Activated naive CD4-positive, alpha-beta T cell treated with anti-CD3 and anti-CD28 coated beads for 36 hours (primary cell): ENCODE results near the gene LIPJ. TPM values are rescaled to one million over a fixed set of nuclear protein-coding genes. Genes with fewer than 3 reads are reported as not detected.

ENCODE experiments used
- CTCF ChIA-PET: fragments of 350-600 bp; sonication (Branson Sonifier 250); formaldehyde crosslinking; loops from one replicate; lab custom pipeline; 2021; ENCODE audit warnings: antibody characterized with exemption; lab: Charles Lee
- DNase-seq: peaks from one replicate; pipeline ENCODE4 v3.0.0-alpha.2; 2020
- H3K27ac Mint-ChIP-seq: one replicate; pipeline ENCODE4 v1.8.0; 2021; ENCODE audit warnings: mild to moderate bottlenecking, mixed read lengths
- H3K27me3 Mint-ChIP-seq: one replicate; pipeline ENCODE4 v1.8.0; 2021; ENCODE audit warnings: low read depth, mixed read lengths
- H3K36me3 Mint-ChIP-seq: one replicate; pipeline ENCODE4 v1.8.0; 2021; ENCODE audit warnings: low read depth, mixed read lengths
- H3K4me1 Mint-ChIP-seq: one replicate; pipeline ENCODE4 v1.8.0; 2021; ENCODE audit warnings: low read depth, mixed read lengths
- H3K4me3 Mint-ChIP-seq: one replicate; pipeline ENCODE4 v1.8.0; 2021; ENCODE audit warnings: mild to moderate bottlenecking, moderate library complexity, mixed read lengths
- H3K9me3 Mint-ChIP-seq: one replicate; pipeline ENCODE4 v1.8.0; 2021; ENCODE audit warnings: mixed read lengths
- intact Hi-C: fragments of 100-400 bp; cut with micrococcal nuclease; formaldehyde crosslinking; loops from one replicate; pipeline ENCODE4 v1.15.1; 2023
- total RNA-seq, 2 experiments: library from RNA; stranded (reverse); gene quantifications; one replicate each; pipeline ENCODE4 v1.2.3, GENCODE V29; 2021

Gene LIPJ
- total RNA-seq, 2 experiments from 2014 or later = not detected

DNA sequence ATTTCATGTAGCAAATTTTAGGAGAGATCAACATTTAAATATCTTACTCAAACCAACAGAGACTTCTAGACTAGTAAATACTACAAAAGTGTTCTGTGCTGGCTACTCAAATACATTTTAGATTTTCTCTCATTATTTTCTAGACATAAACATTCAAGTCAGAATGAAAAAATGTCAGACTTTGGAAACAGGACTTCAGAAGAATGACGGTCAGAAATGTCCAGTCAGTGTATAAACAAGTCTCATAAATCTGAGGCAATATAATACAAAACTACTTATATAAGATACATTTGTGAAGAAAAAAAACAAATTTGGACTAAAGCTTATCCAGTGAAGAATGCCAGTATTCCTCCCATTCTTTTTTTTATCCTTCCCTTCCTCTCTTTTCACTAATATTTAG, 29.3 kb upstream of the LIPJ start:
- no peak overlapping the region for H3K27ac Mint-ChIP-seq
- H3K4me3 Mint-ChIP-seq = no peak overlapping the region
- intact Hi-C loops = no loop called here

GRCh38 chr10:88557658-88558057, 28.9 kb upstream of the LIPJ start:
- Mint-ChIP-seq H3K27me3 (no peaks in the 10 kb centered on the region), H3K4me3 (no peak overlapping the region), H3K4me1 (no peaks in the 10 kb centered on the region), H3K9me3 (no peaks in the 10 kb centered on the region), H3K27ac (no peak overlapping the region), H3K36me3 (no peaks in the 10 kb centered on the region)
- DNase-seq = no peak
- CTCF ChIA-PET = interaction anchor here (0.8 kb wide), 1 partner anchor 251 kb away, joined by 3 read pairs; no protein-coding TSS in a partner anchor
- intact Hi-C loops = no loop called here

More for the DNA sequence above, 29.3 kb upstream of the LIPJ start:
- Mint-ChIP-seq H3K27me3 (no peaks in the 10 kb centered on the region), H3K9me3 (no peaks in the 10 kb centered on the region), H3K4me1 (no peaks in the 10 kb centered on the region), H3K36me3 (no peaks in the 10 kb centered on the region)
- CTCF ChIA-PET = interaction anchor here (0.6 to 0.8 kb wide), 2 partner anchors 170 to 252 kb away, joined by 3 to 4 read pairs; no protein-coding TSS in a partner anchor
- DNase-seq = no peak

- CTCF ChIA-PET = interaction anchor here (1.3 kb wide), 1 partner anchor 8 kb away, joined by 6 read pairs; no protein-coding TSS in a partner anchor
- no peak overlapping the region for H3K27ac Mint-ChIP-seq
- H3K9me3 Mint-ChIP-seq = no peaks in the 10 kb centered on the region
- DNase-seq = no peak
- no peaks in the 10 kb centered on the region for H3K4me1 Mint-ChIP-seq
- H3K27me3 Mint-ChIP-seq = no peaks in the 10 kb centered on the region
- H3K4me3 Mint-ChIP-seq = no peak overlapping the region
- intact Hi-C loops = no loop called here
- no peaks in the 10 kb centered on the region for H3K36me3 Mint-ChIP-seq
Observed at GRCh38 chr10:88562152-88562551, 24.4 kb upstream of the LIPJ start.

DNA sequence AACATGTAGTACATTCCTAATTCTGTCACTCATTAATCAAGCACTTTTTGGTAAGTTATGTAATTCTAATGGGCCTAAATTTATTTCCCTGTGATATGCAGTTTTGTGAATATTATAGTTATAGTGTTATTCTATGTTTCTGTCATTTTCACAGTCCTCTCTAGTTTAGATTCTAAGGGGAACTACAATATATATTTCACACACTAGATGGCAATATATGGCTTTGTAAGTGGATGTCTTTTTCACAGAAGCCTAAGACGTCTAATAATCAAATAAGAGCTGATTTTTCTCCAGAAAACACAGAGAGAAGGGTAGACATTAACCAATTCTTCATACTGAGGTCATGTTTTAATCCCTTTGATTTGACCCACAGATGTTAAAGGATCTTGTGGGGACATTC, 21.5 kb upstream of the LIPJ start:
- no peak for DNase-seq
- H3K4me1 Mint-ChIP-seq = no peaks in the 10 kb centered on the region
- no peaks in the 10 kb centered on the region for H3K27me3 Mint-ChIP-seq
- intact Hi-C loops = loop anchor here (1.0 to 5.0 kb wide), 4 partner anchors 124 to 367 kb away; no protein-coding TSS in a partner anchor
- no peaks in the 10 kb centered on the region for H3K9me3 Mint-ChIP-seq
- H3K36me3 Mint-ChIP-seq = no peaks in the 10 kb centered on the region
- no peak overlapping the region for H3K27ac Mint-ChIP-seq
- CTCF ChIA-PET = interaction anchor here (0.6 to 1.5 kb wide), 12 partner anchors 10 to 369 kb away, joined by 3 to 11 read pairs (median 3); no protein-coding TSS in a partner anchor
- H3K4me3 Mint-ChIP-seq = no peak overlapping the region

GRCh38 chr10:88582411-88582805, 4.2 kb upstream of the LIPJ start:
- DNase-seq = no peak
- no peak overlapping the region for H3K27ac Mint-ChIP-seq
- no peaks in the 10 kb centered on the region for H3K36me3 Mint-ChIP-seq
- CTCF ChIA-PET = interaction anchor here (0.7 to 2.3 kb wide), 9 partner anchors 9 to 263 kb away, joined by 3 to 14 read pairs (median 4); no protein-coding TSS in a partner anchor
- peaks cover 5% of the 10 kb centered on the region for H3K27me3 Mint-ChIP-seq
- intact Hi-C loops = loop anchor here (5.0 kb wide), 4 partner anchors 230 to 500 kb away; partner anchors contain the start of gene FAS
- peaks cover 4% of the 10 kb centered on the region for H3K9me3 Mint-ChIP-seq
- H3K4me3 Mint-ChIP-seq = peak overlapping the region; percentile 82
- H3K4me1 Mint-ChIP-seq = peaks cover 11% of the 10 kb centered on the region

DNA sequence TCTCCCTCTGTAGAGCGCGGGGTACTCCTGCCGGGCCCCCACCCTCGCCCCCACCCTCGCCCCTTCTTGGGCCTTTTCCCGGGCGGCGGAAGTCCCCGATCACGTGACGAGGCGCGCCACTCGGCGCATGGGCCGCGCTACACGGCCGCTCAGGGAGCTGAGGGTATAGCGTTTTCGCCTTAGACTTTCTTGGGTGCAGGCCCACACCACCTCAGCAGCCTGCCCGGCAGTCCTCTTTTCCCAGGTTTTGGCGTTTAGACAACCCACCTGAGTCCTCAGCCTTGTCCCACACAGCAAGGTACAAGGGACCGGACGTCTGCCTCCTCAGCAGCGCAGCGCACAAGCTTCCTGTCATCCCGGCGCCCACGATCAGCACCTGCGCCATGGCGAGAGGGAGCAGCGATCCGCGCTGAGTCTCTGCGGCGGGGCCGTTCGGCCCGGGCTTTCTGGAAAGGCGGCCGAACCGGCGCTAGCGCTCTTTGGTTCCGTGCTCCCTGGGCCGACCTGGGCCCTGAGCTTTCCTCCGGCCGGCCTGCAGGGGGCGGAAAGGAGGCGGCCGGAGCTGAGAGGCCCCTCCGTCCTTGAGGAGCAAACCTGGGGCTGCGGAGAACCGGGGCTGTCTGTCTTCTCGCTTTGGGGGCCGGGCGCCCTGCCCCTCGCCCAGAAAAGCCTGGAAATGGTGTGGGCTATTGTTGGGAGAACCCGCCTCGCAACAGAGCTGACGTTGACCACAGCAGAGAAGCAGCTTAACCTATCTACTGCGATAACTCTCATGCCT, 3.6 kb upstream of the LIPJ start, which contains the start of gene RNLS:
Gene RNLS, minus strand, starts transcription at position 513 of the 778 bp plus-strand sequence.
- peak within 1 kb of the TSS; percentile 89 for H3K27ac Mint-ChIP-seq
- intact Hi-C loops = loop anchor here (5.0 kb wide), 4 partner anchors 229 to 499 kb away; partner anchors contain the start of gene FAS
- peak; percentile 76 for DNase-seq
- H3K9me3 Mint-ChIP-seq = peaks cover 4% of the 10 kb centered on the region
- peaks cover 11% of the 10 kb centered on the region for H3K4me1 Mint-ChIP-seq
- H3K4me3 Mint-ChIP-seq = peak within 1 kb of the TSS; percentile 82
- CTCF ChIA-PET = interaction anchor here (0.7 to 2.3 kb wide), 15 partner anchors 9 to 264 kb away, joined by 3 to 14 read pairs (median 3); no protein-coding TSS in a partner anchor
- H3K36me3 Mint-ChIP-seq = no peaks in the 10 kb centered on the region
- H3K27me3 Mint-ChIP-seq = peaks cover 5% of the 10 kb centered on the region

DNA sequence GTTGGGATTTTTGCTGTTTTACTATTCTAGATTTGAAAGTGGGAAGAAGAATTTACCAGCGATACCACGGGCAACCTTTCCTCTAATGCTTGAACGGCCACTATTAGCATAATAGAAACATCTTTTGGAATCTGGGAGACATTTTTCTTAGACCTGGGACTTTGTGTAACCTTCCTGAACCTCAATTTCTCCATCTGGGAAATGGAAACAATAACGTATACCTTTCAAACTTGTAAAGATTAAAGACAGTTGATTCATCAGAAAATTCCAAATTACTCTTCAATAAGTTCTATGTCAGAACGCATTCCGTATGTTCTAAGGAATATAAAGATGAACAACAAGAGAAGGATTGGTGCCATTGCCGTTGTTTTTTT, 3.0 kb upstream of the LIPJ start:
- DNase-seq = no peak
- Mint-ChIP-seq H3K27me3 (peaks cover 5% of the 10 kb centered on the region), H3K27ac (peak overlapping the region; percentile 89), H3K4me3 (peak overlapping the region; percentile 82), H3K36me3 (no peaks in the 10 kb centered on the region), H3K4me1 (peaks cover 11% of the 10 kb centered on the region), H3K9me3 (peaks cover 4% of the 10 kb centered on the region)
- CTCF ChIA-PET = interaction anchor here (0.8 to 2.3 kb wide), 12 partner anchors 9 to 229 kb away, joined by 3 to 14 read pairs (median 4); no protein-coding TSS in a partner anchor
- intact Hi-C loops = loop anchor here (5.0 kb wide), 4 partner anchors 229 to 499 kb away; partner anchors contain the start of gene FAS

- DNase-seq = no peak
- H3K27me3 Mint-ChIP-seq = no peaks in the 10 kb centered on the region
- no peak overlapping the region for H3K4me3 Mint-ChIP-seq
- H3K9me3 Mint-ChIP-seq = no peaks in the 10 kb centered on the region
- H3K27ac Mint-ChIP-seq = no peak overlapping the region
- H3K36me3 Mint-ChIP-seq = no peaks in the 10 kb centered on the region
- CTCF ChIA-PET = interaction anchor here (0.7 to 1.5 kb wide), 2 partner anchors 10 to 27 kb away, joined by 4 to 5 read pairs; partner anchors contain the start of gene RNLS
- intact Hi-C loops = loop anchor here (5.0 kb wide), 1 partner anchor 70 kb away; the partner anchor contains the start of gene LIPF
- H3K4me1 Mint-ChIP-seq = no peaks in the 10 kb centered on the region
Observed at GRCh38 chr10:88592381-88592780, 5.8 kb downstream of the LIPJ start.

GRCh38 chr10:88592906-88593305, 6.3 kb downstream of the LIPJ start:
- H3K36me3 Mint-ChIP-seq = no peaks in the 10 kb centered on the region
- H3K9me3 Mint-ChIP-seq = no peaks in the 10 kb centered on the region
- CTCF ChIA-PET = interaction anchor here (0.7 to 1.5 kb wide), 2 partner anchors 10 to 28 kb away, joined by 4 to 5 read pairs; partner anchors contain the start of gene RNLS

GRCh38 chr10:88594482-88594881, 7.9 kb downstream of the LIPJ start:
- Mint-ChIP-seq H3K27ac (no peak overlapping the region), H3K36me3 (no peaks in the 10 kb centered on the region), H3K4me3 (no peak overlapping the region), H3K27me3 (no peaks in the 10 kb centered on the region), H3K4me1 (peaks cover 8% of the 10 kb centered on the region), H3K9me3 (no peaks in the 10 kb centered on the region)
- CTCF ChIA-PET = no interaction called here
- intact Hi-C loops = loop anchor here (5.0 kb wide), 1 partner anchor 68 kb away; the partner anchor contains the start of gene LIPF
- DNase-seq = no peak

More at GRCh38 chr10:88592906-88593305, 6.3 kb downstream of the LIPJ start:
- Mint-ChIP-seq H3K27me3 (no peaks in the 10 kb centered on the region), H3K27ac (no peak overlapping the region), H3K4me1 (peaks cover 2% of the 10 kb centered on the region), H3K4me3 (no peak overlapping the region)
- DNase-seq = no peak
- intact Hi-C loops = loop anchor here (5.0 kb wide), 1 partner anchor 69 kb away; the partner anchor contains the start of gene LIPF

GRCh38 chr10:88598055-88598454, 11.5 kb downstream of the LIPJ start:
- intact Hi-C loops = no loop called here
- peaks cover 8% of the 10 kb centered on the region for H3K4me1 Mint-ChIP-seq
- H3K4me3 Mint-ChIP-seq = no peak overlapping the region
- no peaks in the 10 kb centered on the region for H3K27me3 Mint-ChIP-seq
- no peak overlapping the region for H3K27ac Mint-ChIP-seq
- H3K9me3 Mint-ChIP-seq = peaks cover 2% of the 10 kb centered on the region
- H3K36me3 Mint-ChIP-seq = no peaks in the 10 kb centered on the region
- CTCF ChIA-PET = interaction anchor here (1.2 to 1.8 kb wide), 3 partner anchors 15 to 34 kb away, joined by 3 to 7 read pairs (median 5); partner anchors contain the start of gene RNLS
- no peak for DNase-seq
